H1 (cell line): ENCODE data around the gene CSNK1G3. TPM values are rescaled to one million over a fixed set of nuclear protein-coding genes. Genes with fewer than 3 reads are reported as not detected.

ENCODE experiments used
- CTCF ChIA-PET: fragments of 300-600 bp; sonication (Branson Sonifier 250); formaldehyde crosslinking; loops from one replicate; lab custom pipeline; 2021; ENCODE audit not compliant: partially characterized antibody; lab: Charles Lee
- POLR2A ChIA-PET: fragments of 300-600 bp; sonication (Branson Sonifier 250); formaldehyde crosslinking; loops from one replicate; lab custom pipeline; 2021; ENCODE audit warnings: inconsistent platforms; ENCODE audit not compliant: partially characterized antibody; lab: Charles Lee
- DNase-seq, 2 experiments: peaks; one replicate each; pipeline versions ENCODE4 v3.0.0 to v3.0.0-alpha.2; 2010 to 2022; ENCODE audit warnings: low spot score in 2 of 2, low read depth in 1 of 2, mixed read lengths in 1 of 2
- FAIRE-seq: peaks from 2 replicates; lab custom pipeline; 2011; peaks lifted over from hg19 to GRCh38; lab: Jason Lieb, UNC
- H2AFZ ChIP-seq: 2 replicates; pipeline ENCODE4 v1.8.1; 2012; ENCODE audit warnings: low read length, inconsistent platforms
- H2AK5ac ChIP-seq: 2 replicates; pipeline ENCODE4 v1.6.1; 2013; ENCODE audit warnings: low read depth, low read length
- H2BK120ac ChIP-seq: replicated peaks from 2 replicates; pipeline ENCODE3; 2013; ENCODE audit warnings: low read depth, low read length, inconsistent platforms
- H2BK12ac ChIP-seq: 2 replicates; pipeline ENCODE4 v1.6.1; 2013; ENCODE audit warnings: low read depth, low read length
- H2BK15ac ChIP-seq: 2 replicates; pipeline ENCODE4 v1.6.1; 2013; ENCODE audit warnings: low read length
- H2BK20ac ChIP-seq: 2 replicates; pipeline ENCODE4 v1.6.1; 2013; ENCODE audit warnings: low read length
- H2BK5ac ChIP-seq: 2 replicates; pipeline ENCODE4 v1.6.1; 2013; ENCODE audit warnings: low read depth, low read length
- H3K14ac ChIP-seq: 2 replicates; pipeline ENCODE4 v1.6.1; 2013; ENCODE audit warnings: inconsistent platforms; ENCODE audit not compliant: insufficient read length
- H3K18ac ChIP-seq: 2 replicates; pipeline ENCODE4 v1.6.1; 2013; ENCODE audit warnings: low read length; ENCODE audit errors: extremely low read depth
- H3K23ac ChIP-seq: 2 replicates; pipeline ENCODE4 v1.6.1; 2013; ENCODE audit warnings: inconsistent platforms; ENCODE audit not compliant: insufficient read length
- H3K23me2 ChIP-seq: 2 replicates; pipeline ENCODE4 v1.6.1; 2013; ENCODE audit warnings: low read depth, low read length
- H3K27ac ChIP-seq: 2 replicates; pipeline ENCODE4 v1.6.1; 2011; ENCODE audit warnings: low read depth, low read length, inconsistent platforms
- H3K27me3 ChIP-seq, 4 experiments: replicated peaks in 1 of 4; 1 replicate in 1 of 4; 2 replicates in 3 of 4; pipeline versions ENCODE4 v1.6.1 to v1.8.1; 2011 to 2013; ENCODE audit warnings: low read length in 3 of 4, mild to moderate bottlenecking in 3 of 4, inconsistent platforms in 2 of 4, mixed read lengths in 2 of 4, moderate library complexity in 1 of 4; ENCODE audit not compliant: control insufficient read depth in 3 of 4, insufficient read depth in 3 of 4; ENCODE audit errors: extremely low read depth in 1 of 4
- H3K36me3 ChIP-seq, 4 experiments: 2 replicates each; pipeline versions ENCODE4 v1.6.1 to v1.8.1; 2011 to 2013; ENCODE audit warnings: mild to moderate bottlenecking in 4 of 4, low read length in 3 of 4, moderate library complexity in 2 of 4, control low read depth in 1 of 4, inconsistent platforms in 1 of 4; ENCODE audit not compliant: insufficient read depth in 4 of 4, control insufficient read depth in 2 of 4
- H3K4ac ChIP-seq: replicated peaks from 2 replicates; pipeline ENCODE3; 2013; ENCODE audit warnings: low read length, low read depth, mixed read lengths, inconsistent platforms; ENCODE audit not compliant: insufficient read length
- H3K4me1 ChIP-seq, 4 experiments: replicated peaks in 1 of 4; 1 replicate in 1 of 4; 2 replicates in 3 of 4; pipeline versions ENCODE4 v1.6.1 to v1.8.1; 2011 to 2013; ENCODE audit warnings: low read length in 3 of 4, inconsistent platforms in 2 of 4, mixed read lengths in 1 of 4; ENCODE audit not compliant: insufficient read depth in 4 of 4, control insufficient read depth in 3 of 4
- H3K4me2 ChIP-seq, 2 experiments: 2 replicates each; pipeline versions ENCODE4 v1.6.1 to v1.8.1; 2011 to 2013; ENCODE audit warnings: low read depth in 2 of 2, low read length in 2 of 2, control low read depth in 1 of 2, inconsistent platforms in 1 of 2, mild to moderate bottlenecking in 1 of 2; ENCODE audit not compliant: insufficient read depth in 1 of 2
- H3K4me3 ChIP-seq, 4 experiments: fragments of 200-600, 300-600 bp in 1 of 4; sonication (generic), shearing (Covaris generic), sonication (Bioruptor Twin) in 1 of 4; 2 replicates each; pipeline versions ENCODE4 v1.5.1 to v1.8.1; 2011 to 2016; ENCODE audit warnings: low read length in 4 of 4, low read depth in 3 of 4, control low read depth in 2 of 4, inconsistent platforms in 2 of 4, mild to moderate bottlenecking in 2 of 4, mixed read lengths in 1 of 4, moderate library complexity in 1 of 4; ENCODE audit not compliant: insufficient read depth in 2 of 4; ENCODE audit errors: extremely low read depth in 1 of 4
- H3K56ac ChIP-seq: replicated peaks from 2 replicates; pipeline ENCODE3; 2013; ENCODE audit warnings: low read depth, mild to moderate bottlenecking, mixed read lengths, low read length, inconsistent platforms; ENCODE audit not compliant: insufficient read length
- H3K79me1 ChIP-seq: 2 replicates; pipeline ENCODE4 v1.6.1; 2013; ENCODE audit warnings: low read depth, low read length, control low read depth
- H3K79me2 ChIP-seq, 2 experiments: 2 replicates each; pipeline versions ENCODE4 v1.6.1 to v1.8.1; 2012 to 2013; ENCODE audit warnings: low read length in 2 of 2, mild to moderate bottlenecking in 2 of 2, inconsistent platforms in 1 of 2; ENCODE audit not compliant: insufficient read depth in 2 of 2, control insufficient read depth in 1 of 2
- H3K9ac ChIP-seq, 4 experiments: replicated peaks in 1 of 4; 1 replicate in 1 of 4; 2 replicates in 3 of 4; pipeline versions ENCODE4 v1.6.1 to v1.8.1; 2011 to 2013; ENCODE audit warnings: low read depth in 3 of 4, low read length in 3 of 4, control low read depth in 2 of 4, mild to moderate bottlenecking in 2 of 4, moderate library complexity in 2 of 4, inconsistent platforms in 1 of 4; ENCODE audit errors: extremely low read depth in 1 of 4
- H3K9me3 ChIP-seq, 2 experiments: 2 replicates each; pipeline versions ENCODE4 v1.6.1 to v1.8.1; 2012 to 2013; ENCODE audit warnings: mild to moderate bottlenecking in 2 of 2, moderate library complexity in 2 of 2, control low read depth in 1 of 2, inconsistent platforms in 1 of 2, low read depth in 1 of 2, low read length in 1 of 2, mixed read lengths in 1 of 2; ENCODE audit not compliant: insufficient read depth in 2 of 2
- H4K20me1 ChIP-seq, 2 experiments: replicated peaks in 1 of 2; 2 replicates each; pipeline versions ENCODE3 to v1.8.1; 2011 to 2013; ENCODE audit warnings: inconsistent platforms in 2 of 2, low read length in 2 of 2, mild to moderate bottlenecking in 1 of 2; ENCODE audit not compliant: insufficient read depth in 2 of 2, control insufficient read depth in 1 of 2
- H4K5ac ChIP-seq: 2 replicates; pipeline ENCODE4 v1.6.1; 2013; ENCODE audit warnings: low read length, low read depth, mixed read lengths, inconsistent platforms; ENCODE audit not compliant: insufficient read length
- H4K8ac ChIP-seq: 2 replicates; pipeline ENCODE4 v1.8.0; 2013; ENCODE audit warnings: mild to moderate bottlenecking, moderate library complexity, low read length, inconsistent platforms; ENCODE audit not compliant: insufficient read depth; ENCODE audit errors: extremely low read depth
- H4K91ac ChIP-seq: replicated peaks from 2 replicates; pipeline ENCODE3; 2013; ENCODE audit warnings: low read length, mixed read lengths, inconsistent platforms; ENCODE audit not compliant: insufficient read length
- ATF2 ChIP-seq: IDR thresholded peaks from 2 replicates; pipeline ENCODE4 v1.6.1; 2012; ENCODE audit warnings: low read length, inconsistent platforms
- EZH2 ChIP-seq: fragments of 200-600 bp; sonication (generic); IDR thresholded peaks from 2 replicates; pipeline ENCODE4 v1.7.1; 2012; ENCODE audit warnings: low read depth, mild to moderate bottlenecking, moderate library complexity, low read length, inconsistent platforms; ENCODE audit not compliant: severe bottlenecking
- KDM1A ChIP-seq: fragments of 200-600, 300-600 bp; sonication (generic); IDR thresholded peaks from 2 replicates; pipeline ENCODE4 v1.7.1; 2016; ENCODE audit warnings: mild to moderate bottlenecking, low read length, borderline replicate concordance
- MAFK ChIP-seq: IDR thresholded peaks from 2 replicates; pipeline ENCODE4 v1.6.1; 2012; ENCODE audit warnings: low read depth, mild to moderate bottlenecking, improper control_type of control experiment, low read length
- RNF2 ChIP-seq: fragments of 200-900, 300-1000 bp; sonication (generic); IDR thresholded peaks from 2 replicates; pipeline ENCODE4 v1.7.1; 2016; ENCODE audit warnings: borderline replicate concordance, low read depth, mild to moderate bottlenecking, antibody characterized with exemption, low read length; ENCODE audit not compliant: poor library complexity, severe bottlenecking; ENCODE audit errors: missing control alignments
- SP1 ChIP-seq: IDR thresholded peaks from 2 replicates; pipeline ENCODE4 v1.6.1; 2011; ENCODE audit warnings: low read depth, low read length
- WGBS, 2 experiments: shearing (Covaris generic) in 1 of 2; methylation state at CpG; one replicate each; pipeline versions ENCODE4 v1.1.6 to v1.1.7; 2013 to 2015; ENCODE audit warnings: low lambda C conversion rate in 2 of 2, mixed read lengths in 2 of 2, inconsistent platforms in 1 of 2, low coverage in 1 of 2, missing lambda C conversion rate in 1 of 2; ENCODE audit not compliant: insufficient replicate concordance in 2 of 2, insufficient coverage in 1 of 2, insufficient read length in 1 of 2; ENCODE audit errors: extremely low coverage in 1 of 2, missing lambda C conversion rate in 1 of 2; 5-methylcytosine and 5-hydroxymethylcytosine counted together
- polyA plus RNA-seq, 7 experiments: library from polyadenylated mRNA; depleted of rRNA in 3 of 7; stranded (reverse) in 5 of 7; unstranded in 2 of 7; fragments of >200 nt in 5 of 7; fragments of 200-250 nt in 2 of 7; gene quantifications; 1 replicate in 5 of 7; 2 replicates in 1 of 7; 4 replicates in 1 of 7; pipeline versions ENCODE4 v1.2.1 to v1.2.3, GENCODE V29; 2011 to 2013; ENCODE audit warnings: missing spikeins in 2 of 7, mixed read lengths in 2 of 7
- total RNA-seq: library from RNA; stranded (reverse); fragmentation: NEBNext Ultra II Directional; extraction: Animal tissue kit (Norgen Biotek cat#: 25700); gene quantifications from 2 replicates; pipeline ENCODE4 v1.2.1, GENCODE V29; 2021
- TF ChIP-seq, protein P1 (sequence below): IDR thresholded peaks from 2 replicates; pipeline ENCODE4 v1.6.1; 2011; ENCODE audit warnings: low read length, improper control_type of control experiment

Gene CSNK1G3
- total and polyA plus RNA-seq, 2 of the 8 experiments (the other 6 are each of a cell fraction or from before 2014, with no cell fraction given) = 10.6 to 58.9 TPM

DNA sequence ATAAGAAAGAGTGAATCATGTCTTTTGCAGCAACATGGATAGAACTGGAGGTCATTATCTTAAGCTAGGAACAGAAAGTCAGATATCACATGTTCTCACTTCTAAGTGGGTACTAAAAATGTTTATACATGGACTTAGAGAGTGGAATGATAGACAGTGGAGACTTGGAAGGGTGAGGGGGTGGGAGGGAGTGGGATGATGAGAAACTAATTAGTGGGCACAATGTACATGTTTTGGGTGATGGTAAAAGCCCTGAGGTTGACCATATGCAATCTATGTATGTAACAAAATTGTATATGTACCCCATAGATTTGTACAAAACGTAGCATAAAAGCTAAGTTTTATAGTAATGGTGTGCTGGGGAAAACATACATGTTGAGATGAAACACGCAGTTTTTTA is 25.3 kb downstream of the CSNK1G3 start:
- Histone ChIP-seq H2BK12ac (no peak overlapping the region), H3K18ac (no peak overlapping the region), H3K4ac (no peak overlapping the region), H3K23me2 (no peaks in the 10 kb centered on the region), H2AK5ac (no peak overlapping the region), H3K9me3 (no peaks in the 10 kb centered on the region), H3K56ac (no peak overlapping the region), H3K4me3 (no peak overlapping the region), H3K4me1 (peaks cover 0 to 3% (median 0%) of the 10 kb centered on the region in 4 experiments; a peak in 3 of 7 replicates), H3K4me2 (no peak overlapping the region), H2BK120ac (no peak overlapping the region), H2BK20ac (no peak overlapping the region), H4K8ac (no peak overlapping the region), H4K20me1 (peaks cover 0 to 2% of the 10 kb centered on the region in 2 experiments), H3K27me3 (no peaks in the 10 kb centered on the region), H2BK15ac (no peak overlapping the region), H3K27ac (no peak overlapping the region), H3K79me2 (peaks cover 3 to 95% of the 10 kb centered on the region in 2 experiments; a peak in 3 of 4 replicates), H3K79me1 (no peaks in the 10 kb centered on the region; the same call in 1 of the 2 replicates), H4K5ac (no peak overlapping the region), H3K14ac (no peak overlapping the region), H4K91ac (no peak overlapping the region), H2BK5ac (no peak overlapping the region), H3K36me3 (no peaks in the 10 kb centered on the region), H3K23ac (no peak overlapping the region), H2AFZ (no peak overlapping the region), H3K9ac (no peak overlapping the region)
- DNase-seq (no peak), FAIRE-seq (no peak)
- ChIA-PET POLR2A (no interaction called here), CTCF (no interaction called here)
- WGBS, 2 experiments = 83% methylated on average over 2 of the region's 2 CpGs; no CpG with 5 or more reads in 1 of the 2 experiments
- TF ChIP-seq KDM1A (no peak), ATF2 (no peak), SP1 (no peak), EZH2 (no peak), RNF2 (no peak), MAFK (no peak)
- TF ChIP-seq, protein P1, sequence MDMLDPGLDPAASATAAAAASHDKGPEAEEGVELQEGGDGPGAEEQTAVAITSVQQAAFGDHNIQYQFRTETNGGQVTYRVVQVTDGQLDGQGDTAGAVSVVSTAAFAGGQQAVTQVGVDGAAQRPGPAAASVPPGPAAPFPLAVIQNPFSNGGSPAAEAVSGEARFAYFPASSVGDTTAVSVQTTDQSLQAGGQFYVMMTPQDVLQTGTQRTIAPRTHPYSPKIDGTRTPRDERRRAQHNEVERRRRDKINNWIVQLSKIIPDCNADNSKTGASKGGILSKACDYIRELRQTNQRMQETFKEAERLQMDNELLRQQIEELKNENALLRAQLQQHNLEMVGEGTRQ = no peak
